ENCODE data around the gene RABGAP1L.

DNA sequence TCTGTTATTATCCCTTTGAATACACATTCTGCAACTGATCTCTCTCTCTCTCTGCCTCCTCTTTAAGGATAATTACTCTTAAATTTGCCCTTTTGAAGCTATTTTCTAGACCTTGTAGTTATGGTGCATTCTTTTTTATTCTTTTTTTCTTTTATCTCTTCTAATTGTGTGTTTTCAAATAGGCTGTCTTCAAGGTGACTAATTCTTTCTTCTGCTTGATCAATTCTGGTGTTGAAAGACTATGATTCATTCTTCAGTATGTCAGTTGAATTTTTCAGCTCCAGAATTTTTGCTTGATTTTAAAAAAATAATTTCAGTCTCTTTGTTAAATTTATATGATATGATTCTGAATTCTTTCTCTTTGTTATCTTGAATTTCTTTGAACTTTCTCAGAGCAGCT, 192.8 kb downstream of the RABGAP1L start:
- TF ChIP-seq EZH2 (IDR thresholded peaks at IDR 0.05) (no peak), POLR2A (IDR thresholded peaks at IDR 0.05; ENCODE audit: borderline replicate concordance, extremely low read depth, insufficient read depth, insufficient read length) (no peak), CTCF (IDR thresholded peaks at IDR 0.05 in 2 of 3, conservative IDR thresholded peaks at IDR 0.05 in 1 of 3; ENCODE audit: borderline replicate concordance in 1 of 3, insufficient read depth in 1 of 3, low read depth in 2 of 3, low read length in 2 of 3) (no peak), POLR2AphosphoS5 (IDR thresholded peaks at IDR 0.05; ENCODE audit: low read depth, low read length) (no peak), ZNF274 (IDR thresholded peaks at IDR 0.05; ENCODE audit: low read depth, low read length) (no peak)

All from HCT116 (cell line).